GM06990 (cell line): ENCODE results near the gene KLHL29.

Source experiments
- DNase-seq: peaks from one replicate; pipeline ENCODE4 v3.0.0-alpha.2; 2011; ENCODE audit not compliant: insufficient read length; ENCODE audit errors: extremely low read depth
- H3K27me3 ChIP-seq: replicated peaks from 2 replicates; pipeline ENCODE4 v1.6.0; 2011; ENCODE audit warnings: low read length; ENCODE audit not compliant: control insufficient read depth, insufficient read depth
- H3K36me3 ChIP-seq: 2 replicates; pipeline ENCODE4 v1.5.1; 2011; ENCODE audit warnings: low read length; ENCODE audit not compliant: control insufficient read depth, insufficient read depth
- H3K4me3 ChIP-seq: replicated peaks from 2 replicates; pipeline ENCODE4 v1.5.1; 2011; ENCODE audit warnings: low read depth, mild to moderate bottlenecking, control low read depth, low read length
- CTCF ChIP-seq: IDR thresholded peaks from 2 replicates; pipeline ENCODE4 v1.5.1; 2011; ENCODE audit warnings: low read length, control low read depth, mild to moderate bottlenecking, inconsistent platforms; ENCODE audit not compliant: insufficient read depth, poor library complexity, severe bottlenecking

The KLHL29 gene

DNA sequence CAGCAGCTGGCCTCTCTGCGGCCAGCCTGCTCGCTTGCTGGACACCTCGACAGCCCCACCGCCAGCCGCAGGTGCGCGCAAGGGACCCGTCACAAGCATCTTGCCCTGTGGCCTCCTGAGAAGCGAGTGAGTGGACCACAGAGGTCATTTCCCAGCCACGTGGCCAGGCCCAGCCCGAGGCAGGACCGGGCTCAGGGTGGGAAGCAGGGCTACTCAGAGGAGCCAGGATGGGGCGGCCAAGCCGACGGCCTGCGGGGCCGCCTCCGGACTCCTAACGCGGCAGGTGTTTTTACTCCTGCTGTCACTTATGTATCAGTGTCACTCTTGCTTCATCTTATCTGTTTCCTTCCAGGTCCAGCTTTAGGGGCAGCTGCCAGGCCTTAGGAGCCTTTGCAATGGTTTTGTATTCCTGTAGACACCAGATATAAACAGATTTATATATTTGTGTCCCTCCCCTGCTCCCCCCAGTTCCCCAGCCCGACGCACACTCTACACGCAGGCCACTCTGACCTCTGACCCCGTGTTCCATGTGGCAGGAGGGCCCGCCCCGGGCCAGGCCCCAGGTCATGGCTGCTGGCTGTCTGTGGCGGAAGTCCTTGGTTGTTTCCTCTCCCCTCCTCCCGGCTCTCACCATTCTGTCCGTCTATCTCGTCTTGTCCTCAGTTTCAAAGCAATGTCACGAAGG lies 305.6 kb downstream of the KLHL29 start:
- Histone ChIP-seq H3K27me3 (no peaks in the 10 kb centered on the region), H3K4me3 (no peak overlapping the region), H3K36me3 (peaks cover 12% of the 10 kb centered on the region)
- no peak for DNase-seq
- no peak for TF ChIP-seq CTCF

- Histone ChIP-seq H3K4me3 (no peak overlapping the region), H3K36me3 (peaks cover 12% of the 10 kb centered on the region), H3K27me3 (no peaks in the 10 kb centered on the region)
- DNase-seq = no peak
- no peak for TF ChIP-seq CTCF
Observed at GRCh38 chr2:23691106-23691470, 306.1 kb downstream of the KLHL29 start.

GRCh38 chr2:23691565-23691964 lies 306.6 kb downstream of the KLHL29 start:
- no peak for DNase-seq
- TF ChIP-seq CTCF = no peak
- peaks cover 12% of the 10 kb centered on the region for H3K36me3 ChIP-seq
- H3K27me3 ChIP-seq = no peaks in the 10 kb centered on the region
- no peak overlapping the region for H3K4me3 ChIP-seq

- Histone ChIP-seq H3K36me3 (peaks cover 15% of the 10 kb centered on the region), H3K27me3 (no peaks in the 10 kb centered on the region)
- DNase-seq = no peak
Observed at GRCh38 chr2:23692263-23692662, 307.3 kb downstream of the KLHL29 start.

GRCh38 chr2:23692851-23693605 lies 308.0 kb downstream of the KLHL29 start:
- Histone ChIP-seq H3K36me3 (peaks cover 15% of the 10 kb centered on the region), H3K27me3 (no peaks in the 10 kb centered on the region), H3K4me3 (no peak overlapping the region)
- DNase-seq = no peak
- TF ChIP-seq CTCF = no peak

More at GRCh38 chr2:23692263-23692662, 307.3 kb downstream of the KLHL29 start:
- TF ChIP-seq CTCF = no peak
- no peak overlapping the region for H3K4me3 ChIP-seq
